Activated T-helper 1 cell treated with anti-CD3 and anti-CD28 coated beads, Interleukin-12 subunit alpha, Interleukin-12 subunit beta, Interleukin-2, Interleukin-4 antibody, amounts not matched to agents 30 ng/mL and 10 ng/mL and 1 ng/mL, durations not matched to agents 14 hours and 24 hours and 36 hours (primary cell): Measurements from ENCODE around the gene AK3. TPM values are rescaled to one million over a fixed set of nuclear protein-coding genes. Genes with fewer than 3 reads are reported as not detected.

ENCODE experiments used
- DNase-seq: peaks from one replicate; pipeline ENCODE4 v3.0.0; 2021; ENCODE audit warnings: low spot score
- H3K27ac Mint-ChIP-seq: one replicate; pipeline ENCODE4 v1.8.0; 2021; ENCODE audit warnings: mild to moderate bottlenecking, mixed read lengths
- H3K27me3 Mint-ChIP-seq: one replicate; pipeline ENCODE4 v1.8.0; 2022; ENCODE audit warnings: mild to moderate bottlenecking, moderate library complexity, mixed read lengths; ENCODE audit not compliant: insufficient read depth
- H3K36me3 Mint-ChIP-seq: one replicate; pipeline ENCODE4 v1.8.0; 2021; ENCODE audit warnings: low read depth, mixed read lengths
- H3K4me1 Mint-ChIP-seq: one replicate; pipeline ENCODE4 v1.8.0; 2021; ENCODE audit warnings: low read depth, mixed read lengths
- H3K4me3 Mint-ChIP-seq: one replicate; pipeline ENCODE4 v1.8.0; 2021; ENCODE audit warnings: mild to moderate bottlenecking, moderate library complexity, mixed read lengths
- H3K9me3 Mint-ChIP-seq: one replicate; pipeline ENCODE4 v1.8.0; 2021; ENCODE audit warnings: mixed read lengths
- intact Hi-C: fragments of 100-400 bp; cut with micrococcal nuclease; formaldehyde crosslinking; loops from one replicate; pipeline ENCODE4 v1.15.1; 2024
- total RNA-seq: library from RNA; stranded (reverse); gene quantifications from 2 replicates; pipeline ENCODE4 v1.2.3, GENCODE V29; 2022

AK3 gene
- total RNA-seq, 1 donor from 2014 or later: 23.9 TPM

DNA sequence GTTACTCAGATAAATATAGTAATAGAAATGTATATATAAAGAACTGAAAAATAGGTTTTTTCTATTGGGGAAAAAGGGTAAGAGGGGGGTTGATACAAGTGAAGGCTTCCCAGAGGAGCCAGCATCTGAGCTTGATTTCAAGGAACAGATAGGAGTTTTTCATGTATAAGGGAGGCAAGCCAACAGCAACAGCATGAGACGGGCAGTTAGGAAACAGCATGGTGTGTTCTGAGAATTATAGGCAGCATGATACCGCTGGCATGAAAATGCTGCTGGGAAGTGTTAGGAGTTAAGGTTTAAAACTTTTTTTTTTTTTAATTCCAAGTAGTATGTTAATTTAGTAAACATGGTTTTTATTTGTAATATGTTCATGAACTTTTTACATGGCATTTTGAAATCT lies 52.0 kb downstream of the AK3 start:
- Mint-ChIP-seq H3K4me3 (no peak overlapping the region), H3K27me3 (no peaks in the 10 kb centered on the region), H3K27ac (no peak overlapping the region), H3K4me1 (peaks cover 32% of the 10 kb centered on the region), H3K36me3 (peaks cover 37% of the 10 kb centered on the region), H3K9me3 (no peaks in the 10 kb centered on the region)
- intact Hi-C loops: loop anchor here (1.0 to 2.0 kb wide), 3 partner anchors 10 to 52 kb away; partner anchors contain the start of genes AK3, CDC37L1 and SPATA6L
- no peak for DNase-seq

DNA sequence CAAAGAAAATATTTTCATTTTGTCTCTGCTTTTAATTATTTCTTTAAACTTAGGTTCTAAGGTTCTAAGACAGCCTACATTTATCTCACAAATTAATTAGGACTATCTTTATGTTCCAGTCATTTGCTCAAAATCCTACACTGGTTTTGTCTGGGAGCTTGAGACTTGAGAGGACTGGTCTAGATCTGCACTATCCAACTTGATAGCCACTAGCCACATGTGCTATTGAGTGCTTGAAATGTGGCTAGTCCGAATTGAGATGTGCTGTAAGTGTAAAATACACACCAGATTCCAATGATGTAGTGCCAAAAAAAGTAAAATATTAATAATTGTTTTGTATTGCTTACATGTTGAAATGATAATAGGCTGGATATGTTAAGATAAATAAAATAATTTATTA lies 54.4 kb downstream of the AK3 start:
- Mint-ChIP-seq H3K4me1 (peaks cover 34% of the 10 kb centered on the region), H3K4me3 (no peak overlapping the region), H3K9me3 (no peaks in the 10 kb centered on the region), H3K36me3 (peaks cover 34% of the 10 kb centered on the region), H3K27ac (no peak overlapping the region), H3K27me3 (no peaks in the 10 kb centered on the region)
- intact Hi-C loops: no loop called here
- no peak for DNase-seq

DNA sequence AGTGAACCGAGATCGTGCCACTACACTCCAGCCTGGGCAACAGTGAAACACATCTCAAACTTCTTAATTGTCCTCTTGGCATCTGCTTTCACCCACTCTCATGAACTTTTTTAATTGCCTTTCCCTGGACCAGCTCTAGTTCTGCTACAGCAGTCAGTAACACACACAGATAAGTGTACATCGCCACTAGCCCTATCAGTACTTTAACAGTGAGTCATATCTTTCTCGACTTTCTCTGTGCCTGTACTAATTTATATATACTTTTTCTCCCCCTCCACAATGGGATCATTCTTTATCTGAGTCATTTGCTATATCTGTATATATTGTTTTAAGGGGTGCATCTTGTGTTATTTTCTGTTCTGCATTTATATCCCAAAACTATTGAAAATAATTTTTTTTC lies 54.9 kb downstream of the AK3 start:
- Mint-ChIP-seq H3K27me3 (no peaks in the 10 kb centered on the region), H3K9me3 (no peaks in the 10 kb centered on the region), H3K27ac (no peak overlapping the region), H3K4me3 (no peak overlapping the region), H3K36me3 (peaks cover 30% of the 10 kb centered on the region), H3K4me1 (peaks cover 29% of the 10 kb centered on the region)
- no peak for DNase-seq
- intact Hi-C loops: no loop called here

DNA sequence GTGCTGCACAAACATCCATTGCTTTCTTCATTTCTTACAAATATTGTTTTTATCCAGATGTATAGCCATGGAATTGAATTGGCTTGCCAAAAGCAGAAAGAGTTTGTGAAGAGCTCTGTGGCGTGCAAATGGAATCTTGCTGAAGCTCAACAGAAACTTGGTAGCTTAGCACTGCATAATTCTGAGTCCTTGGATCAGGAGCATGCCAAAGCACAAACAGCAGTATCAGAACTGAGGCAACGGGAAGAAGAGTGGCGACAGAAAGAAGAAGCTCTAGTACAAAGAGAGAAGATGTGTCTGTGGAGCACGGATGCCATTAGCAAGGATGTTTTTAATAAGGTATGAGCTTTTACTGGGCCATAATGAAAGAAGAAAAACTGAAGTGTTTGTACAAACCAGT lies 56.2 kb downstream of the AK3 start:
- no peaks in the 10 kb centered on the region for H3K27me3 Mint-ChIP-seq
- H3K4me1 Mint-ChIP-seq: peaks cover 24% of the 10 kb centered on the region
- no peak overlapping the region for H3K4me3 Mint-ChIP-seq
- H3K27ac Mint-ChIP-seq: no peak overlapping the region
- peaks cover 25% of the 10 kb centered on the region for H3K36me3 Mint-ChIP-seq
- H3K9me3 Mint-ChIP-seq: no peaks in the 10 kb centered on the region
- intact Hi-C loops: no loop called here
- DNase-seq: no peak

- peaks cover 13% of the 10 kb centered on the region for H3K4me1 Mint-ChIP-seq
- no peaks in the 10 kb centered on the region for H3K27me3 Mint-ChIP-seq
- no peak overlapping the region for H3K4me3 Mint-ChIP-seq
- H3K27ac Mint-ChIP-seq: no peak overlapping the region
- H3K36me3 Mint-ChIP-seq: peaks cover 15% of the 10 kb centered on the region
- H3K9me3 Mint-ChIP-seq: no peaks in the 10 kb centered on the region
- no peak for DNase-seq
- intact Hi-C loops: no loop called here
Measured at GRCh38 chr9:4680750-4681149, 60.3 kb downstream of the AK3 start.

DNA sequence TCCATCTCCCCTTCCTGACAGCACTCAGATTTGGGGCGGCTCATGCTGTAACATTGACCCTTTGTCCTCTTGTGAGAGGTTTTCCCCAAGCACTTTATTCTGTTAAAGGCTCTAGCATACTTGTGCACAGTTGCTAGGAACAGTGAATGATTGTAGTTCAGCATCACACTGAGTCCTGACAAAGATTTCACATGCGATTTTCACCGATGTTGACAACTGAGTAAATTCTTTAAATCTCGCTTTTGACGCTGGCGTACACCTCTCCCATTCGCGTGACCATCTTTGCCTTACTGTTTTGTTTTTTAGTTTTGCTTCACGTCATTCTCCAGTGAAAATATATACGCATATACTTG lies 60.9 kb downstream of the AK3 start:
- no peak for DNase-seq
- H3K27ac Mint-ChIP-seq: no peak overlapping the region
- no peak overlapping the region for H3K4me3 Mint-ChIP-seq
- no peaks in the 10 kb centered on the region for H3K27me3 Mint-ChIP-seq
- intact Hi-C loops: no loop called here
- H3K36me3 Mint-ChIP-seq: peaks cover 11% of the 10 kb centered on the region
- H3K4me1 Mint-ChIP-seq: peaks cover 13% of the 10 kb centered on the region
- no peaks in the 10 kb centered on the region for H3K9me3 Mint-ChIP-seq

- Mint-ChIP-seq H3K9me3 (no peaks in the 10 kb centered on the region), H3K27ac (no peak within 1 kb of the TSS)
Measured at GRCh38 chr9:4679268-4680172, 61.5 kb downstream of the AK3 start, which contains the start of gene CDC37L1. CDC37L1 (plus strand) TSS chr9:4679569; CDS start chr9:4679768, 199 bp downstream.

DNA sequence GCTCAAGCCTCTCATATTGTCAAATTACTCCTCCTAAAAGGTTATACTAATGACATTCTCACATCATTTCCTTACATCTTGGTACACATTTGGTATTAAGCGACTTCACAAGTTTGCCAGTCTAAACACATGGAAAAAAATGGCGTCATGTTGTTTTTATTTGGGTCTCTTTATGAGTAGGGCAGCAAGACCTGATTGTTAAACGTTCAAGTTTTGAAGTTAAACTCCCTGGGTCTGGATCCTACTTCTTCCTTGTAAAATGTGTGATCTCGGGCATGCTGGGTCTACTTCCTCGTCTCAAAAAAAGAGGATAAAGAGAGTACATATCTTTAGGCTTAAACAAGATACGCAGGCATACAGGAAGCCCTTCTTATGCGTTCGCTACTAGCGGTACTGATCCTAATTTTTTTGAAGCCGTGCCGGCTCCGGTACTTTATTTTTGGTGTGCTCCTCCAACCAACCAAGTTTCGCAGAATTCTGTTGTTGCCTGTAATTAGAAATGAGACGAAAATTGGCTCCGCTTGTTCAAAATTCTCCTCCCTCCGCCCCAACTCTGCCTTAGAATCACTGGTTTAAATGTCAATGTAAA lies 62.2 kb downstream of the AK3 start:
- H3K4me3 Mint-ChIP-seq: no peak overlapping the region
- no peak for DNase-seq
- peaks cover 2% of the 10 kb centered on the region for H3K36me3 Mint-ChIP-seq
- no peak overlapping the region for H3K27ac Mint-ChIP-seq
- no peaks in the 10 kb centered on the region for H3K9me3 Mint-ChIP-seq
- peaks cover 7% of the 10 kb centered on the region for H3K4me1 Mint-ChIP-seq
- no peaks in the 10 kb centered on the region for H3K27me3 Mint-ChIP-seq
- intact Hi-C loops: loop anchor here (1.0 to 10.0 kb wide), 16 partner anchors 11 to 1834 kb away; partner anchors contain the start of genes JAK2, PLGRKT, PLPP6 and PUM3

More at GRCh38 chr9:4679268-4680172, 61.5 kb downstream of the AK3 start, which contains the start of gene CDC37L1:
- H3K36me3 Mint-ChIP-seq: peaks cover 5% of the 10 kb centered on the region
- DNase-seq: peak; percentile 98
- peaks cover 7% of the 10 kb centered on the region for H3K4me1 Mint-ChIP-seq
- no peak within 1 kb of the TSS for H3K4me3 Mint-ChIP-seq
- intact Hi-C loops: loop anchor here (1.0 to 10.0 kb wide), 16 partner anchors 10 to 1835 kb away; partner anchors contain the start of genes JAK2, PLGRKT, PLPP6 and PUM3
- H3K27me3 Mint-ChIP-seq: no peaks in the 10 kb centered on the region

DNA sequence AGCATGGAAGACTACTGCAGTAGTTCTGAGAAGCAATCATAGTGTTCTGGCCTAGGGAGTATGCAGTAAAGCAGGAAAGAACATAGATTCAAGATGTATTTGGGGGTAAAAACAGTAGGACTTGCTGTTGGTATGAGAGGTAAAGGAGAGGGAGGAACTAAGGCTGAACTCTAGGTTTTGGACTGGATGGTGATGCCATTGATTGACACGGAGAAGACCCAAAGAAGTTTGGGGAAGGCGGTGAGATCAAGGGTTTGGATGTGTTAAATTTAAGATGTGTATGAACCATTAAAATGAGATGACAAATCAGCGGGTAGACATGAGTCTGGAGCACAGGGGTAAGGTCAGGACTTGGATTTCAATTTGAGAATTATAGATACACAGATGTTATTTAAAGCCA lies 63.6 kb downstream of the AK3 start:
- intact Hi-C loops: loop anchor here (5.0 to 10.0 kb wide), 5 partner anchors 370 to 1330 kb away; partner anchors contain the start of genes PLGRKT and RIC1
- Mint-ChIP-seq H3K27me3 (no peaks in the 10 kb centered on the region), H3K9me3 (no peaks in the 10 kb centered on the region), H3K4me3 (no peak overlapping the region), H3K4me1 (no peaks in the 10 kb centered on the region), H3K36me3 (peaks cover 2% of the 10 kb centered on the region), H3K27ac (no peak overlapping the region)
- DNase-seq: no peak

- Mint-ChIP-seq H3K9me3 (no peaks in the 10 kb centered on the region), H3K27me3 (no peaks in the 10 kb centered on the region), H3K4me1 (peaks cover 13% of the 10 kb centered on the region), H3K36me3 (peaks cover 2% of the 10 kb centered on the region), H3K27ac (no peak overlapping the region), H3K4me3 (no peak overlapping the region)
- no peak for DNase-seq
- intact Hi-C loops: loop anchor here (5.0 to 10.0 kb wide), 5 partner anchors 367 to 1333 kb away; partner anchors contain the start of genes PLGRKT and RIC1
Measured at GRCh38 chr9:4674783-4675182, 66.2 kb downstream of the AK3 start.

- Mint-ChIP-seq H3K36me3 (peaks cover 2% of the 10 kb centered on the region), H3K9me3 (no peaks in the 10 kb centered on the region), H3K4me3 (no peak overlapping the region), H3K4me1 (peaks cover 31% of the 10 kb centered on the region), H3K27me3 (no peaks in the 10 kb centered on the region), H3K27ac (no peak overlapping the region)
- DNase-seq: no peak
- intact Hi-C loops: loop anchor here (10.0 kb wide), 1 partner anchor 1173 kb away; no protein-coding TSS in a partner anchor
Measured at GRCh38 chr9:4671737-4672136, 69.3 kb downstream of the AK3 start.

- Mint-ChIP-seq H3K27ac (peak overlapping the region; percentile 37), H3K36me3 (no peaks in the 10 kb centered on the region), H3K4me3 (no peak overlapping the region), H3K4me1 (peaks cover 43% of the 10 kb centered on the region), H3K27me3 (no peaks in the 10 kb centered on the region), H3K9me3 (no peaks in the 10 kb centered on the region)
- DNase-seq: no peak
- intact Hi-C loops: loop anchor here (10.0 kb wide), 1 partner anchor 1174 kb away; no protein-coding TSS in a partner anchor
Measured at GRCh38 chr9:4670591-4670990, 70.4 kb downstream of the AK3 start.

- Mint-ChIP-seq H3K27me3 (no peaks in the 10 kb centered on the region), H3K4me3 (no peak overlapping the region), H3K36me3 (peaks cover 3% of the 10 kb centered on the region), H3K4me1 (peaks cover 50% of the 10 kb centered on the region), H3K27ac (no peak overlapping the region), H3K9me3 (no peaks in the 10 kb centered on the region)
- no peak for DNase-seq
- intact Hi-C loops: loop anchor here (5.0 to 10.0 kb wide), 3 partner anchors 153 to 1285 kb away; no protein-coding TSS in a partner anchor
Measured at GRCh38 chr9:4669890-4670289, 71.1 kb downstream of the AK3 start.
